HepG2 (cell line): Measurements from ENCODE around the gene PPP1CA. TPM values are rescaled to one million over a fixed set of nuclear protein-coding genes. Genes with fewer than 3 reads are reported as not detected.
"Not testable (repeated sequence)": the region's sequence is repeated elsewhere in the genome, so short reads cannot be mapped to it uniquely, and the experiment has no call there.

ENCODE experiments used
- ATAC-seq: fragments of 200-7000 bp; cut with Tn5 transposase; 3 replicates; pipeline ENCODE4 v1.9.1; 2020; ENCODE audit warnings: mild to moderate bottlenecking, moderate library complexity
- BruUV-seq: library from RNA; stranded (reverse); fragments of 400-500 nt; replicated peaks from 2 replicates; lab custom pipeline; 2021; lab: Mats Ljungman, UMichigan
- CTCF ChIA-PET: fragments of 300-600 bp; formaldehyde crosslinking; extraction: SDS; loops from one replicate; lab custom pipeline; 2021; ENCODE audit warnings: low total read pairs, inconsistent platforms, low intra/inter-chr PET ratio; lab: Yijun Ruan, JAX
- POLR2A ChIA-PET: fragments of 350-600 bp; sonication (Branson Sonifier 250); formaldehyde crosslinking; loops from one replicate; lab custom pipeline; 2020; ENCODE audit warnings: antibody characterized with exemption, inconsistent platforms; lab: Yijun Ruan, JAX
- DNase-seq: peaks from one replicate; pipeline ENCODE4 v3.0.0-alpha.2; 2015; ENCODE audit warnings: low spot score
- FAIRE-seq: peaks from 3 replicates; lab custom pipeline; 2011; peaks lifted over from hg19 to GRCh38; lab: Jason Lieb, UNC
- H2AFZ ChIP-seq: one replicate; pipeline ENCODE4 v1.6.1; 2011; ENCODE audit warnings: low read length, inconsistent platforms
- H3K27ac ChIP-seq: fragments of 300-600 bp; 3 replicates; pipeline ENCODE4 v1.8.0; 2011; ENCODE audit warnings: mixed run types, mild to moderate bottlenecking, mixed read lengths, low read length, inconsistent platforms; ENCODE audit not compliant: insufficient read depth; ENCODE audit errors: extremely low read length
- H3K27me3 ChIP-seq, 2 experiments: fragments of 200-600 bp in 1 of 2; 2 replicates in 1 of 2; 3 replicates in 1 of 2; pipeline versions ENCODE4 v1.6.0 to v1.8.0; 2011; ENCODE audit warnings: low read length in 2 of 2, mild to moderate bottlenecking in 2 of 2, moderate library complexity in 2 of 2, inconsistent platforms in 1 of 2; ENCODE audit not compliant: insufficient read depth in 2 of 2, control insufficient read depth in 1 of 2
- H3K36me3 ChIP-seq, 2 experiments: fragments of 200-600 bp in 1 of 2; replicated peaks in 1 of 2; 2 replicates in 1 of 2; 3 replicates in 1 of 2; pipeline versions ENCODE4 v1.5.1 to v1.8.0; 2011; ENCODE audit warnings: low read length in 2 of 2, inconsistent platforms in 1 of 2; ENCODE audit not compliant: insufficient read depth in 2 of 2, control insufficient read depth in 1 of 2
- H3K4me1 ChIP-seq: 2 replicates; pipeline ENCODE4 v1.5.1; 2012; ENCODE audit warnings: low read length, inconsistent platforms; ENCODE audit not compliant: insufficient read depth
- H3K4me2 ChIP-seq: 2 replicates; pipeline ENCODE4 v1.6.0; 2011; ENCODE audit warnings: low read depth, low read length, inconsistent platforms
- H3K4me3 ChIP-seq, 3 experiments: fragments of 200-600 bp in 1 of 3; sonication (generic), shearing (Covaris generic) in 1 of 3; replicated peaks in 1 of 3; 2 replicates each; pipeline ENCODE4 v1.5.1; 2011 to 2016; ENCODE audit warnings: low read length in 3 of 3, inconsistent platforms in 2 of 3, low read depth in 2 of 3, mild to moderate bottlenecking in 2 of 3, control low read depth in 1 of 3, mixed read lengths in 1 of 3; ENCODE audit not compliant: insufficient read depth in 1 of 3
- H3K79me2 ChIP-seq: one replicate; pipeline ENCODE4 v1.6.1; 2011; ENCODE audit warnings: low read length, inconsistent platforms; ENCODE audit not compliant: insufficient read depth
- H3K9ac ChIP-seq: 2 replicates; pipeline ENCODE4 v1.6.0; 2011; ENCODE audit warnings: mild to moderate bottlenecking, low read depth, low read length, inconsistent platforms; ENCODE audit not compliant: insufficient read depth
- H3K9me3 ChIP-seq: 2 replicates; pipeline ENCODE4 v1.5.1; 2012; ENCODE audit warnings: mild to moderate bottlenecking, low read length
- H4K20me1 ChIP-seq: 2 replicates; pipeline ENCODE4 v1.6.0; 2011; ENCODE audit warnings: inconsistent platforms, mild to moderate bottlenecking, low read length, moderate library complexity; ENCODE audit not compliant: insufficient read depth
- GATA4 ChIP-seq: sonication (generic); IDR thresholded peaks from 2 replicates; pipeline ENCODE4 v1.6.1; 2016; ENCODE audit warnings: antibody characterized with exemption, low read depth, borderline replicate concordance
- MYPOP ChIP-seq: sonication (generic); formaldehyde crosslinking; IDR thresholded peaks from 2 replicates; pipeline ENCODE4 v1.8.1; 2023; ENCODE audit warnings: mild to moderate bottlenecking, moderate library complexity, missing genetic modification reagents
- NCOR1 ChIP-seq: fragments of 200-600 bp; sonication (generic); IDR thresholded peaks from 2 replicates; pipeline ENCODE4 v1.7.0; 2017; ENCODE audit warnings: antibody characterized with exemption, low read length, borderline replicate concordance
- NR2F1 ChIP-seq, 2 experiments: fragments of 450-650 bp in 1 of 2; formaldehyde crosslinking in 1 of 2; IDR thresholded peaks; 2 replicates each; pipeline versions ENCODE4 v1.5.0 to v1.6.1; 2016 to 2020; ENCODE audit warnings: mild to moderate bottlenecking in 1 of 2, missing compliant biosample characterization in 1 of 2, missing genetic modification reagents in 1 of 2, moderate library complexity in 1 of 2
- NR2F6 ChIP-seq, 2 experiments: IDR thresholded peaks; 2 replicates each; pipeline ENCODE4 v1.6.1; 2016; ENCODE audit warnings: antibody characterized with exemption in 1 of 2, mild to moderate bottlenecking in 1 of 2
- PAXIP1 ChIP-seq: sonication (generic); formaldehyde crosslinking; conservative IDR thresholded peaks from 2 replicates; pipeline ENCODE4 v1.4.0; 2020; ENCODE audit warnings: mild to moderate bottlenecking, missing genetic modification reagents, moderate library complexity
- PITX1 ChIP-seq: sonication (generic); formaldehyde crosslinking; IDR thresholded peaks from 2 replicates; pipeline ENCODE4 v1.5.1; 2020; ENCODE audit warnings: mild to moderate bottlenecking, missing genetic modification reagents
- RXRA ChIP-seq: sonication (generic); formaldehyde crosslinking; IDR thresholded peaks from 2 replicates; pipeline ENCODE4 v1.5.1; 2020; ENCODE audit warnings: missing genetic modification reagents
- TAF1 ChIP-seq: sonication (generic); formaldehyde crosslinking; IDR thresholded peaks from 2 replicates; pipeline ENCODE4 v1.4.0; 2020; ENCODE audit warnings: missing genetic modification reagents
- ZBTB38 ChIP-seq: sonication (generic); formaldehyde crosslinking; IDR thresholded peaks from 2 replicates; pipeline ENCODE4 v1.5.1; 2020; ENCODE audit warnings: mild to moderate bottlenecking, missing genetic modification reagents
- ZFP91 ChIP-seq: sonication (generic); formaldehyde crosslinking; IDR thresholded peaks from 2 replicates; pipeline ENCODE4 v1.9.0; 2022; ENCODE audit warnings: missing genetic modification reagents, mild to moderate bottlenecking, borderline replicate concordance
- ZNF230 ChIP-seq: sonication (generic); formaldehyde crosslinking; IDR thresholded peaks from 2 replicates; pipeline ENCODE4 v1.4.0; 2020; ENCODE audit warnings: mild to moderate bottlenecking, missing genetic modification reagents
- ZNF232 ChIP-seq: sonication (generic); formaldehyde crosslinking; IDR thresholded peaks from 2 replicates; pipeline ENCODE4 v1.4.0; 2020; ENCODE audit warnings: missing genetic modification reagents, borderline replicate concordance
- ZNF580 ChIP-seq: IDR thresholded peaks from 2 replicates; pipeline ENCODE4 v1.6.1; 2016; ENCODE audit warnings: low read depth, borderline replicate concordance
- WGBS: methylation state at CpG from one replicate; pipeline ENCODE4 v1.1.6; 2017; ENCODE audit warnings: low lambda C conversion rate; 5-methylcytosine and 5-hydroxymethylcytosine counted together
- in situ Hi-C: cut with HindIII; loops from 2 replicates; pipeline ENCODE4 v1.10.0; 2017; ENCODE audit warnings: low pct_unique_long_range_greater_than_20kb; ENCODE audit not compliant: extremely low pct_ligation_motif_present
- intact Hi-C: fragments of 100-400 bp; cut with micrococcal nuclease; formaldehyde crosslinking; loops from one replicate; pipeline ENCODE4 v1.10.0; 2022; ENCODE audit not compliant: unreplicated experiment
- polyA plus RNA-seq, 8 experiments: library from polyadenylated mRNA; depleted of rRNA in 3 of 8; stranded (reverse) in 7 of 8; unstranded in 1 of 8; fragments of >200 nt; fragmentation: Illumina TruSeq in 4 of 8; extraction: Trizol in 4 of 8; gene quantifications; 2 replicates each; pipeline versions ENCODE4 v1.2.1 to v1.2.3, GENCODE V29; 2011 to 2016; ENCODE audit warnings: low read depth in 4 of 8, missing spikeins in 1 of 8, mixed read lengths in 1 of 8; ENCODE audit not compliant: insufficient read depth in 1 of 8
- total RNA-seq, 5 experiments: library from RNA; depleted of rRNA; stranded (reverse); fragments of >200 nt; fragmentation: Illumina TruSeq; extraction: Trizol; gene quantifications; 2 replicates each; pipeline ENCODE4 v1.2.3, GENCODE V29; 2016; ENCODE audit warnings: low read depth in 1 of 5

Gene PPP1CA
- total and polyA plus RNA-seq, 2 of the 13 experiments (the other 11 are each of a cell fraction or from before 2014, with no cell fraction given), result 149 to 170 TPM

- 67% methylated on average over 18 of the region's 19 CpGs for WGBS
- intact Hi-C loops, ATAC-seq, DNase-seq, H2AFZ ChIP-seq, FAIRE-seq, H3K9me3 ChIP-seq, H3K27me3 ChIP-seq, H4K20me1 ChIP-seq: not testable (repeated sequence)
- Histone ChIP-seq H3K36me3 (peaks cover 13 to 19% of the 10 kb centered on the region in 2 experiments; a peak in 3 of 5 replicates), H3K9ac (peak overlapping the region; percentile 60; the same call in 1 of the 2 replicates), H3K4me1 (peaks cover 58% of the 10 kb centered on the region), H3K4me2 (peak overlapping the region; percentile 71), H3K79me2 (peaks cover 14% of the 10 kb centered on the region), H3K27ac (peak overlapping the region; percentile 79), H3K4me3 (peak overlapping the region; percentile 42 to 54 (median 51))
- POLR2A ChIA-PET, result interaction anchor here (0.6 to 6.2 kb wide), 26 partner anchors 10 to 171 kb away, joined by 3 to 81 read pairs (median 6); partner anchors contain the start of genes AIP, ANKRD13D, CLCF1 and CORO1B
- in situ Hi-C loops, result loop anchor here (5.0 kb wide), 2 partner anchors 65 to 105 kb away; partner anchors contain the start of genes CDK2AP2, PITPNM1 and TMEM134
- CTCF ChIA-PET, result interaction anchor here (1.0 kb wide), 2 partner anchors 81 to 104 kb away, joined by 3 to 6 read pairs; partner anchors contain the start of genes AIP and PITPNM1
- BruUV-seq, result TSS peak; percentile 89
- 0 out of 2 replicates have a peak, but pooled peaks have one; percentile 37 for TF ChIP-seq ZFP91
- TF ChIP-seq ZNF580 (CRISPR knock-in tag), result 0 out of 2 replicates have a peak, but pooled peaks have one; percentile 0
- 0 out of 4 replicates have a peak, but pooled peaks of 1 of the 2 experiments have one; percentile 22 for TF ChIP-seq NR2F1 (CRISPR knock-in tag; IDR thresholded peaks at IDR 0.05)
- TF ChIP-seq ZBTB38 (CRISPR knock-in tag), result peak; percentile 67
- TF ChIP-seq PAXIP1 (CRISPR knock-in tag), result 0 out of 2 replicates have a peak, but pooled peaks have one; percentile 37
- peak; percentile 52; the same call in 1 of the 2 replicates for TF ChIP-seq PITX1 (CRISPR knock-in tag)
- TF ChIP-seq MYPOP (CRISPR knock-in tag), result peak; percentile 47; the same call in 1 of the 2 replicates
- TF ChIP-seq ZNF230 (CRISPR knock-in tag), result peak; percentile 14; the same call in 1 of the 2 replicates
- 0 out of 2 replicates have a peak, but pooled peaks have one; percentile 31 for TF ChIP-seq TAF1 (CRISPR knock-in tag)
- TF ChIP-seq RXRA (CRISPR knock-in tag), result 0 out of 2 replicates have a peak, but pooled peaks have one; percentile 5
- TF ChIP-seq NCOR1, result 0 out of 2 replicates have a peak, but pooled peaks have one; percentile 26
- peak; percentile 68; the same call in 1 of the 2 replicates for TF ChIP-seq NR2F6 (IDR thresholded peaks at IDR 0.05)
- TF ChIP-seq NR2F6 (CRISPR knock-in tag; IDR thresholded peaks at IDR 0.05), result peak; percentile 74
- TF ChIP-seq ZNF232, result 0 out of 2 replicates have a peak, but pooled peaks have one; percentile 25
- TF ChIP-seq GATA4, result 0 out of 2 replicates have a peak, but pooled peaks have one; percentile 6
These were observed 658 bp upstream of the PPP1CA start for GRCh38 chr11:67402192-67402839.
